Activated B cell treated with CpG ODN at 0.5 μM for 24 hours (primary cell): Measurements from ENCODE around the gene RASAL1. TPM values are rescaled to one million over a fixed set of nuclear protein-coding genes. Genes with fewer than 3 reads are reported as not detected.

ENCODE experiments used
- ATAC-seq: fragments of 200-7000 bp; cut with Tn5 transposase; one replicate; pipeline ENCODE4 v1.10.0; 2021; ENCODE audit warnings: low read depth, mild to moderate bottlenecking, moderate library complexity
- CTCF ChIA-PET: fragments of 350-600 bp; sonication (Branson Sonifier 250); formaldehyde crosslinking; loops from one replicate; lab custom pipeline; 2021; ENCODE audit warnings: antibody characterized with exemption; lab: Charles Lee
- POLR2A ChIA-PET: fragments of 350-600 bp; sonication (Branson Sonifier 250); formaldehyde crosslinking; loops from one replicate; lab custom pipeline; 2021; ENCODE audit warnings: antibody characterized with exemption; lab: Charles Lee
- DNase-seq: peaks from one replicate; pipeline ENCODE4 v3.0.0; 2022
- H3K27ac Mint-ChIP-seq: one replicate; pipeline ENCODE4 v1.8.0; 2020; ENCODE audit warnings: mixed read lengths
- H3K27me3 Mint-ChIP-seq: one replicate; pipeline ENCODE4 v1.8.0; 2021; ENCODE audit warnings: mixed read lengths
- H3K36me3 Mint-ChIP-seq: one replicate; pipeline ENCODE4 v1.8.0; 2021; ENCODE audit warnings: low read depth, mixed read lengths
- H3K4me1 Mint-ChIP-seq: one replicate; pipeline ENCODE4 v1.8.0; 2021; ENCODE audit warnings: mixed read lengths
- H3K4me3 Mint-ChIP-seq: one replicate; pipeline ENCODE4 v1.8.0; 2020; ENCODE audit warnings: mild to moderate bottlenecking, mixed read lengths
- H3K9me3 Mint-ChIP-seq: one replicate; pipeline ENCODE4 v1.8.0; 2020; ENCODE audit warnings: mixed read lengths
- intact Hi-C: fragments of 100-400 bp; cut with micrococcal nuclease; formaldehyde crosslinking; loops from one replicate; pipeline ENCODE4 v1.15.1; 2024
- total RNA-seq: library from RNA; stranded (reverse); gene quantifications from 2 replicates; pipeline ENCODE4 v1.2.3, GENCODE V29; 2022
- TF ChIP-seq, protein P1 (sequence below): fragments of 200-600 bp; IDR thresholded peaks from one replicate; pipeline ENCODE4 v1.8.0; 2022; ENCODE audit warnings: antibody characterized with exemption, mild to moderate bottlenecking

Gene RASAL1
- total RNA-seq, 1 donor from 2014 or later: 7.1 TPM

DNA sequence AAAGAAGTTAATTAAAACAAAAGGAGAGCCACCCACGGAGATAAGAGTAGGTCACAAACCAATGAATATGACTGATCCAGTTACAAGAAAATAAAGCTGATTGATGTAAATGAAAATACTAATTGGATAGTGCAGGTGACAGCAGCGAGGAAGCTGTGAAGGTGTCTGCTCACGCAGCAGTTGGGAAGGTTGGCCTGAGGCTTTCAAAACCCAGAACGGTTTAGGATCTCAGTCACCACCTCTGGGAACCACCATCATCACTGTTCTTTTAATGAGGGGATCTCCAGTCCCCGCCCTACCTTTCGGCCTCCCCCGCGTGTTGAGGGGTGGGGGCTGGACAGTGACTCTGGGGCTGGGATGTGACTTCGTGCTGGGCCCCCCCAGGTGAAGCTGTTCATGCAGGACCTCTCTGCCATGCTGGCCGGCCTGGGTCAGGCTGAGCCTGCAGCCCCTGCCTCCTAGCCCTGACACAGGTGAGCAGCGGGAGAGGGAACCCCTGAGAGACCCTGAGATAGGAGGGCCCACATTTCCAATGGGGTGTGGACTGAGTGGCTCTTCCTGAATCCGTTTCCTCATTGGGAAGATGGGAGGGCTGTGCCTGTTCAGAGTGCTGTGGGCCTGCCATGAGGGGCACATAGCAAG, 21.8 kb upstream of the RASAL1 start:
- H3K4me3 Mint-ChIP-seq: no peak overlapping the region
- TF ChIP-seq, protein P1, sequence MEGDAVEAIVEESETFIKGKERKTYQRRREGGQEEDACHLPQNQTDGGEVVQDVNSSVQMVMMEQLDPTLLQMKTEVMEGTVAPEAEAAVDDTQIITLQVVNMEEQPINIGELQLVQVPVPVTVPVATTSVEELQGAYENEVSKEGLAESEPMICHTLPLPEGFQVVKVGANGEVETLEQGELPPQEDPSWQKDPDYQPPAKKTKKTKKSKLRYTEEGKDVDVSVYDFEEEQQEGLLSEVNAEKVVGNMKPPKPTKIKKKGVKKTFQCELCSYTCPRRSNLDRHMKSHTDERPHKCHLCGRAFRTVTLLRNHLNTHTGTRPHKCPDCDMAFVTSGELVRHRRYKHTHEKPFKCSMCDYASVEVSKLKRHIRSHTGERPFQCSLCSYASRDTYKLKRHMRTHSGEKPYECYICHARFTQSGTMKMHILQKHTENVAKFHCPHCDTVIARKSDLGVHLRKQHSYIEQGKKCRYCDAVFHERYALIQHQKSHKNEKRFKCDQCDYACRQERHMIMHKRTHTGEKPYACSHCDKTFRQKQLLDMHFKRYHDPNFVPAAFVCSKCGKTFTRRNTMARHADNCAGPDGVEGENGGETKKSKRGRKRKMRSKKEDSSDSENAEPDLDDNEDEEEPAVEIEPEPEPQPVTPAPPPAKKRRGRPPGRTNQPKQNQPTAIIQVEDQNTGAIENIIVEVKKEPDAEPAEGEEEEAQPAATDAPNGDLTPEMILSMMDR: no peak
- H3K9me3 Mint-ChIP-seq: no peaks in the 10 kb centered on the region
- H3K36me3 Mint-ChIP-seq: peaks cover 57% of the 10 kb centered on the region
- H3K27me3 Mint-ChIP-seq: peaks cover 4% of the 10 kb centered on the region
- H3K27ac Mint-ChIP-seq: no peak overlapping the region
- no peak for DNase-seq
- intact Hi-C loops: no loop called here
- no peak for ATAC-seq
- ChIA-PET CTCF (interaction anchor here (1.0 kb wide), 1 partner anchor 17 kb away, joined by 3 read pairs; no protein-coding TSS in a partner anchor), POLR2A (no interaction called here)
- H3K4me1 Mint-ChIP-seq: peaks cover 20% of the 10 kb centered on the region

DNA sequence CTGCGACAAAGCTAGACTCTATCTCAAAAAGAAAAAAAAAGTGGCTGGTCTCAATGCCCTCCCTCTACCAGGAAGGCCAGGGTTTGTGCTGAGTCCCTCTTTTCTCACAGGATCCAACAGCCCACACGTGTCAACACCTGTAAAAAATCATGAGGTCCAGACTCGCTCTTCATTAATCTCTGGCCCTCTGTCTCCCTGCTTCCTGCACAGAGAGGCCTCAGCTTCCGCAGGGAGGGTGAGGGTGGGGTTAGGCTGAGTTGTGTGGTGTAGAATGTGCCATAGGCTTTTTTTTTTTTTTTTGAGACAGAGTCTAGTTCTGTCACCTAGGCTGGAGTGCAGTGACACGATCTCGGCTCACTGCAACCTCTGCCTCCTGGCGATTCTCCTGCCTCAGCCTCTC, 20.1 kb upstream of the RASAL1 start:
- Mint-ChIP-seq H3K27me3 (peaks cover 8% of the 10 kb centered on the region), H3K4me3 (no peak overlapping the region), H3K36me3 (peaks cover 42% of the 10 kb centered on the region), H3K27ac (no peak overlapping the region), H3K4me1 (peaks cover 24% of the 10 kb centered on the region), H3K9me3 (no peaks in the 10 kb centered on the region)
- ChIA-PET CTCF (interaction anchor here (0.8 to 1.6 kb wide), 2 partner anchors 18 to 57 kb away, joined by 3 to 4 read pairs; no protein-coding TSS in a partner anchor), POLR2A (no interaction called here)
- DNase-seq: no peak
- no peak for ATAC-seq
- intact Hi-C loops: no loop called here
- TF ChIP-seq, protein P1: no peak

DNA sequence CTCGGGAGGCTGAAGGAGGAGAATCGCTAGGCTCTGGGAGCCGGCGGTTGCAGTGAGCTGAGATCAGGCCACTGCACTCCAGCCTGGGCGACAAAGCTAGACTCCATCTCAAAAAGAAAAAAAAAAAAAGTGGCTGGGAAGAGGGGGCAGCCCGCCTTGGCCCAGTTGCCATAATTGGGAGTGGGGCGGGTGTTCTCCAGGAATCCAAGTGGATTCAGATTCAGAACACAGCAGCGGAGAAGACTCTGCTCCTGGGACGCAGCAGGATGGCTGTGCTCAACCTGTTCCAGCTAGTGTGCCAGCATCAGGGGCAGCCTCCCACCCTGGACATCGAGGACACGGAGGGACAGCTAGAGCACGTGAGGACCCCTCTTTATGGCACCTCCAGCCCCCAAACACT, 19.5 kb upstream of the RASAL1 start:
- no peak overlapping the region for H3K4me3 Mint-ChIP-seq
- ChIA-PET POLR2A (interaction anchor here (0.6 to 1.9 kb wide), 4 partner anchors 17 to 48 kb away, joined by 4 to 5 read pairs (median 4); partner anchors contain the start of gene DDX54), CTCF (interaction anchor here (0.8 to 1.6 kb wide), 2 partner anchors 18 to 56 kb away, joined by 3 to 4 read pairs; no protein-coding TSS in a partner anchor)
- TF ChIP-seq, protein P1: no peak
- ATAC-seq: no peak
- intact Hi-C loops: no loop called here
- peaks cover 8% of the 10 kb centered on the region for H3K27me3 Mint-ChIP-seq
- H3K27ac Mint-ChIP-seq: no peak overlapping the region
- H3K36me3 Mint-ChIP-seq: peaks cover 36% of the 10 kb centered on the region
- peaks cover 24% of the 10 kb centered on the region for H3K4me1 Mint-ChIP-seq
- no peaks in the 10 kb centered on the region for H3K9me3 Mint-ChIP-seq
- no peak for DNase-seq

DNA sequence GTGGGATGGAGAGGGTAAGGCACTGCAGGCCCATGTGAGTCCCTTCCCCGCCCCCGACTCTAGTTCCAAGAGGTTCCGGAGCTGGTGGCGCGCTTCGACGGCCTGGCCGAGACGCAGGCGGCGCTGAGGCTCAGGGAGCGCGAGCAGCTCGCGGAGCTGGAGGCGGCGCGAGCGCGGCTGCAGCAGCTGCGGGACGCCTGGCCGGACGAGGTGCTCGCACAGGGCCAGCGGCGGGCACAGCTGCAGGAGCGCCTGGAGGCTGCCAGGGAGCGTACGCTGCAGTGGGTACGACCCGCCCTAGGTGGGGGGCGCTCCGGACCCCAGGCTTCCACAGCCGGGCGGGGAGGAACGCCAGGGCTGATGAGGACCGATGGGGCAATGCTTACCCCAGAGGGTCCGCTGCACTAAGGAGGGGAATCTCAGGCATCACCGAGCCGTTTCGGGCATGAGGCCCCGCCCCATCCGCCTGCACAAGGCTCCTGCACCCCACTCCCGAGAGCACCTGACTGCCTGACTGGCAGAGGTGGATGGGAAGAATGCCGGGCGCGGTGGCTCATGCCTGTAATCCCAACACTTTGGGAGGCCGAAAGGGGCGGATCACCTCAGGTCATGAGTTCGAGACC, 18.9 kb upstream of the RASAL1 start:
- DNase-seq: no peak
- no peaks in the 10 kb centered on the region for H3K9me3 Mint-ChIP-seq
- peak overlapping the region; percentile 24 for H3K4me3 Mint-ChIP-seq
- peaks cover 24% of the 10 kb centered on the region for H3K4me1 Mint-ChIP-seq
- H3K36me3 Mint-ChIP-seq: peaks cover 30% of the 10 kb centered on the region
- TF ChIP-seq, protein P1: no peak
- peak; percentile 27 for ATAC-seq
- no peak overlapping the region for H3K27ac Mint-ChIP-seq
- POLR2A ChIA-PET: interaction anchor here (0.6 to 1.9 kb wide), 8 partner anchors 12 to 104 kb away, joined by 3 to 9 read pairs (median 5); partner anchors contain the start of genes DDX54 and RASAL1
- peaks cover 8% of the 10 kb centered on the region for H3K27me3 Mint-ChIP-seq
- intact Hi-C loops: loop anchor here (1.0 kb wide), 1 partner anchor 56 kb away; no protein-coding TSS in a partner anchor
- CTCF ChIA-PET: interaction anchor here (1.0 to 2.7 kb wide), 7 partner anchors 13 to 254 kb away, joined by 3 to 46 read pairs (median 6); no protein-coding TSS in a partner anchor
